Nucleus accumbens (tissue), 56 donors: ENCODE measurements around the gene CIAO2A.
"Not testable (repeated sequence)": the region's sequence is repeated elsewhere in the genome, so short reads cannot be mapped to it uniquely, and the experiment has no call there.

ENCODE experiments used
- DNase-seq, 56 donors: peaks; one replicate each; lab custom pipeline; 2025; lab: John Stamatoyannopoulos, UW

Gene CIAO2A, protein sequence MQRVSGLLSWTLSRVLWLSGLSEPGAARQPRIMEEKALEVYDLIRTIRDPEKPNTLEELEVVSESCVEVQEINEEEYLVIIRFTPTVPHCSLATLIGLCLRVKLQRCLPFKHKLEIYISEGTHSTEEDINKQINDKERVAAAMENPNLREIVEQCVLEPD

DNA sequence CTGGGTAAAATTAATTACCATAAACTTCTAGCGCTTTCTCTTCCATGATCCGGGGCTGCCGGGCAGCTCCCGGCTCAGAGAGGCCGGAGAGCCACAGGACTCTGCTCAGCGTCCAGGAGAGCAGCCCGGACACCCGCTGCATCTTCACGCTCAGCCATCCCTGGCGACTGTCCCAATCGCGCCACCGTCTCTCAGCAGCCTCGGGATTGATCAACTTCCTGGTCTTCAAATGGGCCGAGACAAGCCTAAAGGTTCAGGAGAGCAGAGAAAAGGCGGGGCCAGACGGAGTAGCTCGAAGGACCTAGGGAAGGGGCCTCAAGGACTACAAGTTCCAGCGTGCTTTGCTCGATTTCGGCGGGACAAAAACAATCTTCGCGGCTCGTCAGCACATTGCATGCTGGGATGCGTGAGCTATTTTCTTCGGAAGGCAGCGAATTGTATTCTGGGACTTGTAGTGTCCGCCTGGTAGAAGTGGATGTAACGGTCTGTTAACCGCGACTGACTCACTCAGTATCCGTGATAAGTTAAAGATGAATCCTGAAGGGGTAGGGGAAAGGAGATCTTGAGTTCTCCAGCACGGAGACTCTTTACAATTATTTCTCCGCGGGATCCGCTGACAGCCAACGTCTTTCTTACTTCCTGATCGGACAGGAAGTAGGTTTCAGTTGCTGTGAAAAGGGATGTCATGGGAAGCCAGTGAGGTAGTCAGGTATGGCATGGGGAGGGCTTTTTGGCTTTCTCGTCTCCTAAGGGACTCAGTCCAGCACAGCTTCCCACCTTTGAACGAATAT, at the start of gene CIAO2A:
Gene CIAO2A, minus strand, starts transcription at position 212 of the 791 bp plus-strand sequence. Its CDS starts 70 bp downstream, at position 142.
- peak; percentile 73 to 98 (median 93) for DNase-seq

GRCh38 chr15:64143276-64143675, 49.6 kb upstream of the CIAO2A start:
- DNase-seq, result no peak

GRCh38 chr15:64141798-64142512, 48.3 kb upstream of the CIAO2A start:
- DNase-seq, result peak in 16 of 56 donors; percentile 12 to 54 (median 22)

DNA sequence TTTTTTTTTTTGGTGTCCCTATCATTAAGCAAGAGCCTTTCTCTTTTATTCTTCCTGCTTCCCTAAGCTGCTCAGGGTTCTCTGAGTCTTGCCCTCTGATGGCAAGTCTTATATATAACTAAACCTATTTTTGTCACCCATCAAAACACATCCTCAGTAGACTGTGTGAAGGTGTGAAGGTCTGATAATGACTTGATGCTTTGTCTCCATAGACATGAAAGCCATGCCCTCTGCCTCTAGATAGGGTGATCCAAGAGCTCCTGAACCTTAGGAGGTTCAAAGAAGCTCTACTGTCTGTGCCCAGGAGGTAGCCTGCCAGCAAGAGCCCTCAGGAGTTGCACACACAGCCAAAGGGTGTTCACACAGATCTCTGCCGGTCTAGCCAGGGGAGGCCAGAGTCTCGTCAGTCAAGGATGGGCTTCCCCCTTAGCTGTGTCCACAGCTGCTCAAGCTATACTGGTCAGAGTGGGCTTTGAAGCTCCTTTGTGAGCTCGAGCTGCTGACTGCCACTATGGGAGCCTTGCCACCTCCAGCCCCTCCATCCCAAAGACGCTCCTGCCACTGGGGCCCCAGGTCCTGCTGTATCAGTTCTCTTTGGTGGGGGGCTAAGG, 44.8 kb upstream of the CIAO2A start:
- DNase-seq, result no peak

DNA sequence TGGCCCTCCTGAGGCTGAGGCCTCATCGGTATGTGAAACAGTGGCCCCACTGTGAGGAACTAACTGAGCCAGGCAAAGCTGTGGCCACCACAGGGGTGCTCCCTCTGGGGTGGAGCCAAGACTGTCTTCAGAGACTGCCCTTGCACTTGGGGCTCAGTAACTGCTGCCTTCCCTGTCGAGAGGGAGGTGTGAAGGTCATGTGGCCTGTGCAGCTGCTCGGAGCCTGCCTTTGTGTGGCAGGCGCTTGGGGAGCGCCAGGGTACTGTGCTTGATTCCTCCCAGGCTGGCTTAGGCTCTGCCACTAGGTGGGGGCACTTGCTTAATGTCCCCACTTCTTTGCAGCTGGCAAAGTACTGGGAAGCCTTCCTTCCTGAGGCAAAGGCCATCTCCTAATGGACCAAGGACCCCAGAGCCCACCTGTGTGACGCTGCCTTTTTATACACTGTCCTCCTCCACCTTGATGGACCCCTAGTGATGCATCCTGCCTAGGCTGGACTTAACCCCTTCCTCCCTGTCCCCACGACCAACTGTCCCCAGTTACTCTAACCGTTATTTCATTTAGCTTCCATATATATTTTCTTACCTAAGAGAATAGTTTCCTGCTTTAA, 43.7 kb upstream of the CIAO2A start:
- DNase-seq, result peak in 33 of 56 donors; percentile 20 to 69 (median 45)

DNA sequence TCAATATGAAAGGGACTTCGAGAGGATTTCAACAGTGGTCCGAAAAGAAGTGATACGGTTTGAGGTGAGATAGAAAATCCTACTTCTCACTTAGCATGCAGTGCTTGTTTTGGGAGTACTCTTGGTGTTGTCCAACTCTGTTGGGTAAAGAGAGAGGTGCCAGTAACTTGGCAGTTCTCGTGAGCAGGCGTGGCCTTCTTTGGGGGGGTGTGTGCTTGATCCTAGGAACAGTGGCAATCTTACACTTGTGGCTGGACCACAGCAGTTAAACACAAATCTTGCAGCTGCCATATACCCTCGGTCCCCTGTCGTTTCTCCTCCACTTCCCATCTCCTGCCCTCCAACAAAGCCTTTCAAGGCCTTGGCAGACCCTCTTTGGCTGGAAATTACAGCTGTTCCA, 42.7 kb upstream of the CIAO2A start:
- DNase-seq, result no peak

GRCh38 chr15:64134345-64134829, 40.7 kb upstream of the CIAO2A start:
- DNase-seq, result peak in 45 of 56 donors; percentile 31 to 85 (median 73)

GRCh38 chr15:64133623-64134344, 40.1 kb upstream of the CIAO2A start:
- DNase-seq, result no peak

DNA sequence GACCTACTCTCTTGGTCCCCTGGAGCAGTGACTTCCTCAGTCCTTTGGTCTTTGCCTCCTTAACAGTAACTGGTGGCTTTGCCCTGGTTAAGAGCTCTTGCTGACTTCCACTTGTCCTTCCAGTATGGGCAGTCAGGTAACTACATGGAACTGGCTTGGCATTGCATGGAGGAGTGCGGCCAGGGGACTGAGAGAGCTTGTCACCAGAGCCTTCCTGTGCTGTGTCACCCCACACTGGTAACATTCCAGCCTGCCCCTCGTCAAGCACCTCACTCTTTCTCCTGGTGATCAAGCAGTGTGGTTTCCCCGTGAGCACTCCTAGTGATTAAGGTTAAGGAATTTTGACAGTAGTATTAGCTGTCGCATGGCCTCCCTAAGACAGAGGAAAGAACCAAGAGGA, 38.6 kb upstream of the CIAO2A start:
- DNase-seq, result no peak

DNA sequence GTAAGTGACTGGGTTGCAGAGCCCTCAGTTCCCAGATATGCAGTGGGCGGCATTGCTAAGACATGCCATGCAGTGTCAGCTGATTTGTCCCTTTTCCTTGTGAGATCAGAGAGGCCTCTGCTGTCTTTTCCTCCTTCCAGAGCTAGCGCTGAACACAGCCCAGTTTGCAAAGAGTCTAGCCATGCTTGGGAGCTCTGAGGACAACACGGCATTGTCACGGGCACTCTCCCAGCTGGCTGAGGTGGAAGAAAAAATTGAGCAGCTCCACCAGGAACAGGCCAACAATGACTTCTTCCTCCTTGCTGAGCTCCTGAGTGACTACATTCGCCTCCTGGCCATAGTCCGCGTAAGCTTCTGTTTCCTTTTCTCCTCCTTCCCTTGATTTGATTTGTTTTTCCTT, 37.9 kb upstream of the CIAO2A start:
- peak in 20 of 56 donors; percentile 2 to 54 (median 28) for DNase-seq

GRCh38 chr15:64130159-64130558, 36.5 kb upstream of the CIAO2A start:
- DNase-seq, result no peak

GRCh38 chr15:64127521-64128270, 34.1 kb upstream of the CIAO2A start:
- no peak for DNase-seq

DNA sequence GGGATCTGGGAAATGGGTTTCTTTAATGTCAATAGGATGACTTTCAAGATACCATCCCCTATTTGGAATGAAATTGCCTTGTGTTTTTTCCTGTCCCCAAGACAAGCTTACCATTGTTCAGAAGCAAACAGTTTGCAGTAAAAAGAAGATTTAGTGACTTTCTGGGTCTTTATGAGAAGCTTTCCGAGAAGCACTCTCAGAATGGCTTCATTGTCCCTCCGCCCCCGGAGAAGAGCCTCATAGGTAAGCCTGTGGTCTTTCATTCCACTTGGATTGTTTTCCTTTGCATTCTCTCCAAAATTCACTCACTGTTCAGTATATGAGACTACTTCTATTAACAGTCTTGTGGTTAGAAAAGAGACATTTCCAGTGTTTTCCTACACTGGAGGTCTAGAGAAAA, 32.3 kb upstream of the CIAO2A start:
- DNase-seq, result no peak

GRCh38 chr15:64122936-64123351, 29.3 kb upstream of the CIAO2A start:
- DNase-seq, result peak in 51 of 56 donors; percentile 49 to 96 (median 84)

DNA sequence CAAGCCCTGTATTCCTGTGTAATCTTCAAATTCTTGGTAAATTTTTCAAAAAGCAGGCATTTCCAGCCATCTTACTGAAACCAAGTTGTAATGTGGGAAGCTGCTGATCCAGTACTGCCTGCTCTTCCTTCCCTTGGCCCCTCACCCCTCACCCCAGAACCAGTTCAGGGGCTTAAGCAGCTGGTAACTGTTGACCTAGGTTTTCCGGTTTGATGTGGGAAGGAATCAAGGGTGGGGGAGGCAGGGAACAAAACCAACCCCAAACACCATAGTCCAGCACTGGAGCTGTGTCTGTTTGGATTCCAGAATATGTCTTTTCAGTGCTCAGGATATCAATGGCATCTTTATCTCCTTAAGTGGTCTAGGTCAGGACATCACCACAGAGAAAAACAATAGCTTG, 28.8 kb upstream of the CIAO2A start:
- DNase-seq, result peak in 14 of 56 donors; percentile 30 to 74 (median 53)

- DNase-seq, result no peak
These were observed 28.0 kb upstream of the CIAO2A start for GRCh38 chr15:64121614-64122013.

DNA sequence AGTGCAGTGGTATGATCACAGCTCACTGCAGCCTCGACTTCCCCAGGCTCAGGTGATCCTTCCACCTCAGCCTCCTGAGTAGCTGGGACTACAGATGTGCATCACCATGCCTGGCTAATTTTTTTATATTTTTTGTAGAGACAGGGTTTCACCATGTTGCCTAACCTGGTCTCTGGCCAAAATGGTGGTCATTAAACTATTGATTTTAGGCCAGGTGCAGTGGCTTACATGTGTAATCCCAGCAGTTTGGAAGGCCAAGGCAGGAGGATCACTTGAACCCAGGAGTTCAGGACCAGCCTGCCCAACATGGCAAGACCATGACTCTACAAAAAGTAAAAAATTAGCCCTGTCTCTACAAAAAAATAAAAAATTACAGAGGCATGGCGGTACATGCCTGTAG, 26.7 kb upstream of the CIAO2A start:
- DNase-seq, result not testable (repeated sequence)

DNA sequence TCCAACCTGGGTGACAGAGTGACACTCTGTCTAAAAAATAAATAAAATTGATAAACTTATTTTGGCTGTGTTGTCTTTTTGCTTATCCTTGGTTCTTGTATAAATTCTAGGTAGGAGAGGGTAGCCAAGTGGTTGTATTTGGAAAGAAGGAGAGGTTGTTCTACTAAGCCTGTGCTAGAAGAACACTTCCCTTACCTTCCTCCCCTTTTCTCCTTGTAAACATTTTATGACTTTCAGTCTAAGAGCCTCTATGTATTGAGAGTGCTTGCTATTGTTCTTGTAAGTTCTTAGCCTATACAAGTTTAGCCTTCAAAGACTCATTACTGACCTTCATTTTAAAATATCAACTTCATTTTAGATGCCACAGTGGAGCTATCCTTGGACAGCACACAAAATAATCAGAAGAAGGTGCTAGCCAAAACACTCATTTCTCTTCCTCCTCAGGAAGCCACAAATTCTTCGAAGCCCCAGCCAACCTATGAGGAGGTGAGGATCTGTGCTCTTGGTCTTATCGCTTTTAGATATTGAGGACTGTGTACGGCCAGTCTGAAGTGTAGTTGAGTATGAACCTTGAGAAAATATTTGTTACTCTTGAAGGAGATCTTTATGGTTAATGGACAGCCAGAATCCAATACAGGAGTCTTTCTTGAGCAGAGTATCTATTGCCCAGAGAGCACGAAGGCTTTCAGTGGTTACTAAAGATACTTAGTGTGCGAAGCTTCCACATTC, 24.3 kb upstream of the CIAO2A start:
- no peak for DNase-seq
